ENCODE measurements around the gene USP48. TPM values are rescaled to one million over a fixed set of nuclear protein-coding genes. Genes with fewer than 3 reads are reported as not detected.

USP48 gene
- total RNA-seq, 1 donor from 2014 or later = 97.3 TPM

DNA sequence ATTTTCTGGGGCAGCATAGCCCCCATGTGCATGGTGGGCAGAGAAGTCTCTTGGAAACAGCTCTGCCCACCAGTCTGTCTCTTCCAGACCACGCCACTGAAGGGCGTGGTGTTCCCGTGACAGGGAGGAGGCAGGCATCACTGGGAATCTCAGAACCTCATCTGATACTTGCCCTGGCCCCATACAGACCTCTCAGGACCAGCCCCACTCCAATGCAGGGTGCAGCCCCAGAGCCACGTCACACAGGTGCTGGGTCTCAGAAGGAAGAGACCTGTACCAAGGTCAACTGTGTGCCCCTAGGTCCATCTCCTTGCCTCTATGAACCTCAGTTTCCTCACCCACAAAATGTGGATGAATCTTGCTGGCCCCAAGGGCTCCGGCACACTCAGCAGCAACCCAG lies 121.1 kb downstream of the USP48 start:
- intact Hi-C loops (cut with micrococcal nuclease) = no loop called here
- ChIA-PET CTCF (no interaction called here), POLR2A (no interaction called here)
- H3K27ac Mint-ChIP-seq = no peak overlapping the region
- ATAC-seq (ENCODE audit: low read depth) (no peak), DNase-seq (peak; percentile 9)
- no peak overlapping the region for H3K4me3 Mint-ChIP-seq
- TF ChIP-seq, protein P1, sequence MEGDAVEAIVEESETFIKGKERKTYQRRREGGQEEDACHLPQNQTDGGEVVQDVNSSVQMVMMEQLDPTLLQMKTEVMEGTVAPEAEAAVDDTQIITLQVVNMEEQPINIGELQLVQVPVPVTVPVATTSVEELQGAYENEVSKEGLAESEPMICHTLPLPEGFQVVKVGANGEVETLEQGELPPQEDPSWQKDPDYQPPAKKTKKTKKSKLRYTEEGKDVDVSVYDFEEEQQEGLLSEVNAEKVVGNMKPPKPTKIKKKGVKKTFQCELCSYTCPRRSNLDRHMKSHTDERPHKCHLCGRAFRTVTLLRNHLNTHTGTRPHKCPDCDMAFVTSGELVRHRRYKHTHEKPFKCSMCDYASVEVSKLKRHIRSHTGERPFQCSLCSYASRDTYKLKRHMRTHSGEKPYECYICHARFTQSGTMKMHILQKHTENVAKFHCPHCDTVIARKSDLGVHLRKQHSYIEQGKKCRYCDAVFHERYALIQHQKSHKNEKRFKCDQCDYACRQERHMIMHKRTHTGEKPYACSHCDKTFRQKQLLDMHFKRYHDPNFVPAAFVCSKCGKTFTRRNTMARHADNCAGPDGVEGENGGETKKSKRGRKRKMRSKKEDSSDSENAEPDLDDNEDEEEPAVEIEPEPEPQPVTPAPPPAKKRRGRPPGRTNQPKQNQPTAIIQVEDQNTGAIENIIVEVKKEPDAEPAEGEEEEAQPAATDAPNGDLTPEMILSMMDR (IDR thresholded peaks at IDR 0.05) = no peak
- H3K36me3 Mint-ChIP-seq (ENCODE audit: low read depth) = no peaks in the 10 kb centered on the region
- peaks cover 14% of the 10 kb centered on the region for H3K4me1 Mint-ChIP-seq
- H3K9me3 Mint-ChIP-seq = no peaks in the 10 kb centered on the region
- H3K27me3 Mint-ChIP-seq = peaks cover 44% of the 10 kb centered on the region

DNA sequence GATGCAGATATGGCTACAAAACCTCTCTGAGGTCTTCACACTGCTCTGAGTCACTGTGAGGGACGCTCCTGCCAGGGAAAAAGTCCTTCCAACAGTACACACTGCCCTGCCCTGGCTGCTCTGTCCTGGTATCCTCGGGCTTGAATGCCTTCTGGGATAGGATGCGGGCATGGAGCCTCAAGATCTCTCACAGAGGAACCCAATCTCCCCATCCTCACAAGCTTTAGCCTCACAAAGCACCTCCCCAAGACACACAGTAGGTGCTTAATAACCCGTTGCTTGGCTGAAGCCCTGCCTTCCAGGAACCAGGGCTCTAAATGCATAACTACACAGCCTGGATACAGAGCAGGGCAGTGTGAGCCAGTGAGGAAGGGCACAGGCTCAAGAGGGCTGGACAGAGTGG lies 123.0 kb downstream of the USP48 start:
- ChIA-PET CTCF (interaction anchor here (0.9 kb wide), 1 partner anchor 35 kb away, joined by 3 read pairs; no protein-coding TSS in a partner anchor), POLR2A (no interaction called here)
- intact Hi-C loops (cut with micrococcal nuclease) = loop anchor here (1.0 to 10.0 kb wide), 6 partner anchors 151 to 428 kb away; partner anchors contain the start of gene ALPL
- Mint-ChIP-seq H3K27ac (no peak overlapping the region), H3K9me3 (no peaks in the 10 kb centered on the region), H3K4me3 (no peak overlapping the region), H3K36me3 (ENCODE audit: low read depth) (no peaks in the 10 kb centered on the region), H3K4me1 (peaks cover 14% of the 10 kb centered on the region), H3K27me3 (peaks cover 28% of the 10 kb centered on the region)
- DNase-seq = peak; percentile 12
- ATAC-seq (ENCODE audit: low read depth) = no peak
- TF ChIP-seq, protein P1 (IDR thresholded peaks at IDR 0.05) = no peak

DNA sequence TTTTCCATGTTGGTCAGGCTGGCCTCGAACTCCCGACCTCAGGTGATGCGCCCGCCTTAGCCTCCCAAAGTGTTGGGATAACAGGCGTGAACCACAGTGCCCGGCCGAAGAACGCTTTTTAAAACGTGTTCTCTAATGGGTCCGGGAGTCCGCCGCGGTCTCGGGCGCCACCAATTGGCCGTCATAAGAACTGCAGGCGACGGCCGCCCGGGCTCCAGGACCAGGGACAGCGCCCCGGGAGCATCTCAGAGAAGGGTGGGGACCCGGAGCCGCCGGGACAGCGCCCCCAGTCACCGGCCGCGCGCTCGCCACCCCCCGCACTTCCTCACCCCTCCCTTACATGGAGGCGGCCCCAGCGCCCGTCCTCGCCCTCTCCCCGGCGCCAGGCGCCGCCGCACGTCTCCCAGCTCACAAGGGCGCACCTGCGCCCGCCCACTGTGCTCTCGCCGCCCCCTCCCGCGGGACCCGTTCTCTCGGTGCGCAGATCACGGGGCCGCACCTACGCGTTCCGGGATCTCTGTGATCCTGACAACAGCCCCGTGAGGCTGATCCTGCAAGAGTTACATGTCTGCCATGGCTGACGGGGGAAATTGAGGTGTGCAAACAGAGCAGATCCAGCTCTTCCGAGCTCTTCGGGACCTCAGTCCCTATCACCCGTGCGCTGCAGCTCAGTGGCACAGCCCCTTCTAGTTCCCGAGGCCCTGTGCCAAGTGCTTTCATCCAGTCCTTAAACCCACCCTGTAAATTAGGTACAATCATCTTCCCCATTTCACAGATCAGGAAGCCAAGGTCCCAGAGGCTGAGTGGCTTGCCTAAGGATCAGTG lies 123.6 kb downstream of the USP48 start:
- DNase-seq (peak; percentile 77), ATAC-seq (ENCODE audit: low read depth) (peak; percentile 97)
- ChIA-PET CTCF (interaction anchor here (0.9 to 1.6 kb wide), 4 partner anchors 35 to 404 kb away, joined by 3 to 6 read pairs (median 3); no protein-coding TSS in a partner anchor), POLR2A (no interaction called here)
- Mint-ChIP-seq H3K27ac (no peak overlapping the region), H3K27me3 (peaks cover 25% of the 10 kb centered on the region), H3K4me1 (peaks cover 11% of the 10 kb centered on the region), H3K9me3 (no peaks in the 10 kb centered on the region), H3K36me3 (ENCODE audit: low read depth) (no peaks in the 10 kb centered on the region), H3K4me3 (peak overlapping the region; percentile 32)
- intact Hi-C loops (cut with micrococcal nuclease) = loop anchor here (1.0 to 10.0 kb wide), 6 partner anchors 151 to 427 kb away; partner anchors contain the start of gene ALPL
- TF ChIP-seq, protein P1 (IDR thresholded peaks at IDR 0.05) = no peak

DNA sequence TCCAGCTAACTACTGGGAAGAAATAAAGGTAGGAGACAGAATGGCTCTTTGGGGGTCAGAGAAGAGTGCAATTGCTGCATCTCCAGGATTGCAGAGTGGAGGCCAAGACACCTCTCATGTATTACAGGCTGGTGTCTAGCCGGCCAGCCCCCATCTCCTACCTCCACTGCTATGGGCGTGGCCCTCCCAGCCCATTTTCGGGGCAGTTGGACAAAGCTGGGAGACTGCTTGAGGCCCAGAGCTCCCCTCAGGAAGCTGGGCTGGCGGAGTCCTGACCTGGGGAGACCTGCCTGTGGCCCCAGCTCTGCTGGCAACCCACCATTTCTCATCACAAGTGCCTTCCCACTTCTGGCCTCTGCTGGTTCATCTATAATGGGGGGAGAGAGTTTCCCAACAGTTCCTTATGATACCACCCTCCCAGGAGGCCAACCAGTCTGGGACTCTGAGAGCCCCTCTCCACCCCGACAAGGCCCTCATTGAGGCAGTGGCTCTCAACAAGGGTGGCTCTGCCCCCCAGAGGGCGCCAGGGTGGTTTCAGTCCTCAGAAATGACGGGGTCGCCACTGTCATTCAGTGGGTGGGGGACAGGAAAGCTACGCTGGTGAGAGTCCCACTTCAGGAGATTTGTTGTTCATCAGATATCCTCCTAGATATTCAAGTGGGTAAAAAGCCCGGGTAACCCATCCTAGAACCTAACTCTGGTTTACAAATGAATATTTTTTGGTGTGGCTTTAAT lies 125.3 kb downstream of the USP48 start:
- DNase-seq (no peak), ATAC-seq (ENCODE audit: low read depth) (no peak)
- H3K4me3 Mint-ChIP-seq = no peak overlapping the region
- no peaks in the 10 kb centered on the region for H3K36me3 Mint-ChIP-seq (ENCODE audit: low read depth)
- TF ChIP-seq, protein P1 (IDR thresholded peaks at IDR 0.05) = no peak
- intact Hi-C loops (cut with micrococcal nuclease) = loop anchor here (2.0 to 10.0 kb wide), 4 partner anchors 149 to 403 kb away; partner anchors contain the start of gene ALPL
- no peak overlapping the region for H3K27ac Mint-ChIP-seq
- no peaks in the 10 kb centered on the region for H3K9me3 Mint-ChIP-seq
- peaks cover 7% of the 10 kb centered on the region for H3K4me1 Mint-ChIP-seq
- ChIA-PET POLR2A (no interaction called here), CTCF (interaction anchor here (1.2 to 1.6 kb wide), 3 partner anchors 135 to 402 kb away, joined by 3 to 6 read pairs (median 3); no protein-coding TSS in a partner anchor)
- peaks cover 18% of the 10 kb centered on the region for H3K27me3 Mint-ChIP-seq

DNA sequence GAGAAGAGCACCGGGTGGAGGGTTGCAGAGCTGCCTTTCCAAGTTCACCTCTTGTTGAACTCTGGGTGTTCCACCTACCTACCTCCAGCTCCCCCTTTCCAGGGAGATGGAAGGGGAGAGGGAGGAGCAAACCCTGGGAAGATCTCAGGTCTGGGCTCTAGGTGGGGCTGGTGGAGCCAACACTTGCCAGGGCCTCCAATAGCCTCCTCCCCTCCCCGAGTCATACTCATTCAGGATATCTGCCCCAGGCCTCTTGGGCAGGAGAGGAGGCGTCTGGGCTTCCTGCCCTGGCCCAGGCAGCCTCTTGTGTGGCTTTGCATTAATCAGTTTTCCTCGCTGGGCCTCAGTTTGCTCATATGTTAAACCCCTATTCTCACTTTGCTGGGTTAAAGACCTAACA lies 127.2 kb downstream of the USP48 start:
- ChIA-PET CTCF (no interaction called here), POLR2A (no interaction called here)
- Mint-ChIP-seq H3K4me3 (no peak overlapping the region), H3K4me1 (peaks cover 20% of the 10 kb centered on the region), H3K27me3 (peaks cover 8% of the 10 kb centered on the region), H3K9me3 (no peaks in the 10 kb centered on the region), H3K36me3 (ENCODE audit: low read depth) (no peaks in the 10 kb centered on the region), H3K27ac (no peak overlapping the region)
- no peak for ATAC-seq (ENCODE audit: low read depth)
- intact Hi-C loops (cut with micrococcal nuclease) = loop anchor here (5.0 to 10.0 kb wide), 2 partner anchors 367 to 401 kb away; no protein-coding TSS in a partner anchor
- no peak for DNase-seq
- TF ChIP-seq, protein P1 (IDR thresholded peaks at IDR 0.05) = no peak
